Central memory CD8-positive, alpha-beta T cell (primary cell): ENCODE measurements around the gene AKAP8L.

Experiments used
- ATAC-seq: fragments of 150-1000 bp; cut with Tn5 transposase; replicated peaks from 2 replicates; pipeline ENCODE4 v1.10.0; 2022; ENCODE audit warnings: mild to moderate bottlenecking, moderate FRiP score, moderate number of reproducible peaks; ENCODE audit not compliant: poor library complexity, severe bottlenecking; ENCODE audit errors: extremely low read depth
- DNase-seq, 2 donors: peaks; one replicate each; pipeline ENCODE4 v3.0.0; 2021; ENCODE audit warnings: low spot score in 2 of 2
- H3K27ac Mint-ChIP-seq: one replicate; pipeline ENCODE4 v1.8.0; 2022; ENCODE audit warnings: low read depth, mild to moderate bottlenecking, moderate library complexity, mixed read lengths
- H3K27me3 Mint-ChIP-seq: one replicate; pipeline ENCODE4 v1.8.0; 2022; ENCODE audit warnings: mixed read lengths
- H3K36me3 Mint-ChIP-seq: one replicate; pipeline ENCODE4 v1.8.0; 2022; ENCODE audit warnings: mild to moderate bottlenecking, moderate library complexity, mixed read lengths; ENCODE audit not compliant: insufficient read depth
- H3K4me1 Mint-ChIP-seq: one replicate; pipeline ENCODE4 v1.8.0; 2022; ENCODE audit warnings: mixed read lengths
- H3K4me3 Mint-ChIP-seq: one replicate; pipeline ENCODE4 v1.8.0; 2022; ENCODE audit warnings: mild to moderate bottlenecking, moderate library complexity, mixed read lengths
- H3K9me3 Mint-ChIP-seq: one replicate; pipeline ENCODE4 v1.8.0; 2022; ENCODE audit warnings: mixed read lengths

Gene AKAP8L

DNA sequence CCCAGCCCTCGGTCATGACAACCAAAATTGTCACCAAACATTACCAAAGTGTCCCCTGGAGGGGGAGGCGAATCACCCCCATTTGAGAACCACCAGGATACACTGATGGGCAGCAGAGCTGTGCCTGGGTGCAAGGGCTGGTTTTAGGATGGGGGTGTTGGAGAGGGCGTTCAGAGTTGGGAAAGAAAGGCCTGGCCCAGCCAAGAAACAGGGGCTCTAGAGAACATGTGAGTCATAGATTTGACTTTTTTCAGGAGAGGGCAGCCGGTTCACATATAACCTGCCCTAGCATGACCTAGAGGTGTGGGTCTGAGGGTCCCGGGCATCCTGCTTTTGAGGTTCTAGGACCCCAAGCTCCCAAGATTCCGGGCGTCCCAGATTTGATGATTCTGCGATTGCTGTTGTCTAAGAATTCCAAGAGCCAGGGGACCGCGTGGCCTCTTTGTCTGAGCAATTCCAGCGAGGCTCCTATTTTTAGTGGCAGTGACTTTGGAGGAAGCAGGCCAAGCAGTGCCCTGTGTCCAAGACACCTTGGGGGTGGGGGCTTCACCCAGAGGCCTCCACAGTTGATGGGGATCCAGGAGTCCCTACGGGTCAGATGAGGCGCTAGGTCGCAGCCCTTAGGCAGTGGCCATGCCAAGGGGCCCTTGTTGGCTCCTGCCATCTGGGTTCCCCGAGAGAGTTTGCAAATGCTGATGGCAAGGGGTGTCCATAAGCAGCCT is 25.9 kb upstream of the AKAP8L start:
- Mint-ChIP-seq H3K4me3 (no peak overlapping the region), H3K27me3 (no peaks in the 10 kb centered on the region), H3K27ac (no peak overlapping the region), H3K9me3 (no peaks in the 10 kb centered on the region), H3K36me3 (peaks cover 2% of the 10 kb centered on the region), H3K4me1 (peaks cover 13% of the 10 kb centered on the region)
- DNase-seq (no peak), ATAC-seq (no peak)

DNA sequence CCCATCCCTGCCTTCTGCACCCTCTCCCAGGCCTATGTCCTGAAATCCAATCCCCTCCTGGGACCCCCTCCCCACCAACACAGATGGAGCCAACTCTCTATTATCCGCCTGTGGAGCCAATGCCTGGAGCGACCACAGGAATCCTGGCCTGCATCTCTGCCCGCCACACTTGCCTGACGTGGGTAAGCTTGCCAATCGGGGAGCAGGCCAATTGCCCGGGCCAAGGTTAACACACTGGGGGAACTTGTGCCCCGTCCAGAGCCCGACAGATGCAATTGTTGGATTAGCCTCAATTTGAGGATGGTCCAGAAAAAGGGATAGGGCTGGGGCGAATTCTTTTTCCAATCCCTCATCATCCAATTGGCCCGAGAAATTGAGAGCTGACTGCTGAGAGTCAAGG is 25.1 kb upstream of the AKAP8L start:
- DNase-seq = no peak
- no peak overlapping the region for H3K27ac Mint-ChIP-seq
- H3K4me1 Mint-ChIP-seq = peaks cover 12% of the 10 kb centered on the region
- H3K4me3 Mint-ChIP-seq = no peak overlapping the region
- H3K9me3 Mint-ChIP-seq = no peaks in the 10 kb centered on the region
- H3K27me3 Mint-ChIP-seq = no peaks in the 10 kb centered on the region
- no peak for ATAC-seq
- H3K36me3 Mint-ChIP-seq = peaks cover 2% of the 10 kb centered on the region

DNA sequence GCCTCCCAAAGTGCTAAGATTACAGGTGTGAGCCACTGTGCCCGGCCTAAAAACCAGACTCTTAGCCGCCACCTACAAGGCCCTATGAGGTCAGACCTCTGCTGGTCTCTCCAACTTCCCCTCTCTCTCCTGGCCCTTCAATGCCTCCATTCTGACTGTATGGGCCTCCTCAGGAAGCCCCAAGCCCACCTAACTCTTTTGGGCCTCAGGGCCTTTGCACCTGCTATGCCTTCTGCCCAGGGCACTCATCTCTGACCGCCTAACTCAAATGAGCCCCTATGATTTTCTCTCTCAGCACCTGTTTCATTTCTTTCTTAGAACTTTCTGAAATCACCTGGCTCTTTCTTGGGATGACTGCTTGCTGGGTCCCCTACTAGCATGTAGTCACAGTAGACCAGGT is 24.5 kb upstream of the AKAP8L start:
- Mint-ChIP-seq H3K27ac (no peak overlapping the region), H3K9me3 (no peaks in the 10 kb centered on the region), H3K4me3 (no peak overlapping the region), H3K36me3 (no peaks in the 10 kb centered on the region), H3K4me1 (peaks cover 7% of the 10 kb centered on the region), H3K27me3 (no peaks in the 10 kb centered on the region)
- DNase-seq = no peak
- no peak for ATAC-seq

DNA sequence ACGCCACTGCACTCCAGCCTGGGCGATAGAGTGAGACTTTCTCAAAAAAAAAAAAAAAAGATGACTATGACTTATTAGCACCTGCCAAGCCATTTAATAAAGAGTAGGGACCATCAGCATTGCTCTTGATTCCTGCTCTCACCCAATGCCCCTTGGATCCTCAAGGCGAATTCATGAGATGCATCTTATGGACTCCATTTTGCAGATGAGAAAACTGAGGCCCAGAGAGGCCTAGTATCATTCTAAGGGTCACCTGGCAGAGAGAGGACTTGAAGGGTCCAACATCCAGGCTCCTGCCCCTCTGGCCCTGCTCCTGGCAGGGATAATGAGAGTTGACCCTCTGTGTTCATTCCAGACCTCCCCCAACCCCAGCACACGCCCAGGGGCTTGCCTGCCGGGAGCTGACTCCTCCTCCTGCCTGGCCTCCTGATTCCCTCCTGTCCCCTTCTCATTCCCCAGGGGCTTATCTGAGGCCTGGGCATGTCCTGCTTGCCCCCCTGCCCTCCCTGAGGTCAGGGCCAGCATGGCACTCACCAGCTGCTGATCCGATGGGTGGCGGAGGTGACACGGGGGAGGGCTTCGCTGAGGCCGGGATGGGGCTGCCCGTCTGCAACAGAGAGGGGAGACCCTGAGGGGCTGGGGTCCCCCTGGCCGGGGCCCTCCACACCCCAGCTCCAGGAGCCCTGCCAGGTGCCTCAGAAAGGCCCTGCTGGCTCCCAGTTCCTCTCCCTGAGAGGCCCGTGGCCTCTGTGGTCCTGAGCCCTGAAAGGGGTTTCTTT is 23.5 kb upstream of the AKAP8L start:
- Mint-ChIP-seq H3K27ac (no peak overlapping the region), H3K36me3 (no peaks in the 10 kb centered on the region)

DNA sequence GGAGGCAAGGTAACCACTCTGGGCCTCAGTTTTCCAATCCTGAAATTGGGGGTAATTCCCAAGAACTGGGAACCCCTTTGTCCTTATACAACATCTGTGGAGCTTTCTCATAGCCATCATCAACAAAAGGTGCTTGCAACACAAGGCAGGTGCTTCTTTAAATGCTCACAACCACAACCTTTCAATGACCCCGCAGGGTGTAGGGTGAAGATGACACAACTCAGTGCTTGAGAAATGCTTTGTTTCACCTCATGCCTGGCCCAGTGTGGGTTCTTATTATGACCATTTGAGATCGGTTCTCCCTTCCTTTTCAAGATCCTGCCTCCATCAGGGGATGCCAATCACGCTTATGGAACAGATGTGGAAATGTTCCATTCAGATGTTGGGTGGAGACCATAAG is 22.5 kb upstream of the AKAP8L start:
- H3K27ac Mint-ChIP-seq = no peak overlapping the region
- H3K27me3 Mint-ChIP-seq = no peaks in the 10 kb centered on the region
- H3K9me3 Mint-ChIP-seq = no peaks in the 10 kb centered on the region
- no peaks in the 10 kb centered on the region for H3K36me3 Mint-ChIP-seq
- H3K4me1 Mint-ChIP-seq = peaks cover 5% of the 10 kb centered on the region
- DNase-seq = no peak
- ATAC-seq = no peak
- no peak overlapping the region for H3K4me3 Mint-ChIP-seq

More for the DNA sequence above, 23.5 kb upstream of the AKAP8L start:
- no peak overlapping the region for H3K4me3 Mint-ChIP-seq
- no peaks in the 10 kb centered on the region for H3K9me3 Mint-ChIP-seq
- no peak for ATAC-seq
- peaks cover 5% of the 10 kb centered on the region for H3K4me1 Mint-ChIP-seq
- no peak for DNase-seq
- no peaks in the 10 kb centered on the region for H3K27me3 Mint-ChIP-seq

DNA sequence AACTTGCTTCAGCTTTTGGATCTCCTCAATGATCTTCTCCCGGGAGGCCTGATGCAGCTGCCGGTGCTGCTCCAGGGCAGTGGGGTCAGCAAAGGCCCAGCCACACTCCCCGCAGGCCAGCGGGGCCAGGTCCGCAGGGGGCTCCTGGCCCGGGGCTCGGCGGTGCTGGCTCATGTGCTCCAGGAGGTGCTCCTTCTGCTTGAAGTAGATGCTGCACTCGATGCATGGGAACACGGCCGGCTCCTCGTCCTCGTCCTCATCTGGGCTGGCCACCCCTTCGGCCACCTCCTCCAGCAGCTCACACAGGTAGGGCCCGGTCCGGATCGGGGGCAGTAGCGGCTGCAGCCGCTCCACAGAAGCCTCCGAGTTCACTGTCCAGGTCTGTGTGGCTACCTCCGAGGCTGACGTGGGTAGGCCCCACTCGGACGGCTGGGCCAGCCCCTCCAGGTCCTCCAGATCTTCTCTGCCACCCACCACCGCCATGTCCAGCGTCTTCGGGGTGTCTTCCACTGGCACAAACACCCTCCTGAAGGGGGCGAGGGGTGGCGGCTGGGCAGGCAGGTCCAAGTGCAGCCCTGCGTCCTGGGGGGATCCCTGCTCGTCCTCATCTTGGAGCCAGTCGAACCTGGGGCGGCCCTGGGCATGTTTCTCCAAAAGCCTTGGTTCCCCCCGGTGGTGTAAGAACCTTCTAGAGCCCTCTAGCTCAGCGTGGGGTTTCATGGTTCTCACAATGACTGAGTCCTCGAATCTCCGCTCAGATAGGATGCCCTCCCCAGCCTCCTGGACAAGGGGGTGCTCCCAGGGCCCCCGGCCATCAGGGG is 21.2 kb upstream of the AKAP8L start:
- DNase-seq = no peak
- H3K9me3 Mint-ChIP-seq = no peaks in the 10 kb centered on the region
- no peak overlapping the region for H3K4me3 Mint-ChIP-seq
- no peak for ATAC-seq
- peaks cover 5% of the 10 kb centered on the region for H3K4me1 Mint-ChIP-seq
- no peaks in the 10 kb centered on the region for H3K27me3 Mint-ChIP-seq
- H3K36me3 Mint-ChIP-seq = no peaks in the 10 kb centered on the region
- no peak overlapping the region for H3K27ac Mint-ChIP-seq

DNA sequence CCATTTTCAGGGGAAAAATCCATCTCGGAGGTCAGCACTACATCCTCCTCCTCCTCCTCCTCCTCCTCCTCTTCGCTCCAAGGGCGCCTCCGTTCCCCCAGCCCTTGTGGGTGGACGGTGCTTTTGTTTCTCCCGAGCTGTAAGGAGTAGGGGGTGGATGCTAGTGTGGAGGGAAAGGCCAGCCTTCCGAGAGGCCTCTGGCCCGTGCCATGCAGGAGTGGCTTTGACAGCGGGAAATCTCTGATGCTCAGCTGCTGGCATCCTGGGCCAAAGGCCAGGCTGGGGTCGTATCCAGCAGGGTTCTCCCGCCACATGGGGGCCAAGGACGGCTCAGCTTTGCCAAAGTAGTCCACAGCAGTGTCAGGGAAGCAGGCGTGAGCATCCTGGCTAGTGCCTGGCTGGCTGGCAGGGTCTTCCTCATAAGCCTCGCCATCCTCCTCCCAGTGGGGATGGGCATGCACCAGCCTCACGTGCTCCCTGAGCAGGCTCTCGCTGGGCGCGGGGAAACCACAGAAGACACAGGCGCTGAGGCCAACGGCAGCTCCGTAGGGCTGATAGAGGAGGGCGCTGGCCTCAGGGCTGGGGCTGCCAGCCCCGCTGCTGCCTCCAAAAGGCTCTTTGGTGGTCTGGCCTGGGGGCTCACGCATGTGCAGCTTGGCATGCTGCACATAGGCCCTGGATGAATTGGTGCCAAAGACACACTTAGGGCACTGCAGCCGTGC is 20.5 kb upstream of the AKAP8L start:
- Mint-ChIP-seq H3K27ac (no peak overlapping the region), H3K27me3 (no peaks in the 10 kb centered on the region), H3K36me3 (no peaks in the 10 kb centered on the region), H3K4me3 (no peak overlapping the region), H3K9me3 (no peaks in the 10 kb centered on the region), H3K4me1 (peaks cover 5% of the 10 kb centered on the region)
- DNase-seq (no peak), ATAC-seq (no peak)

DNA sequence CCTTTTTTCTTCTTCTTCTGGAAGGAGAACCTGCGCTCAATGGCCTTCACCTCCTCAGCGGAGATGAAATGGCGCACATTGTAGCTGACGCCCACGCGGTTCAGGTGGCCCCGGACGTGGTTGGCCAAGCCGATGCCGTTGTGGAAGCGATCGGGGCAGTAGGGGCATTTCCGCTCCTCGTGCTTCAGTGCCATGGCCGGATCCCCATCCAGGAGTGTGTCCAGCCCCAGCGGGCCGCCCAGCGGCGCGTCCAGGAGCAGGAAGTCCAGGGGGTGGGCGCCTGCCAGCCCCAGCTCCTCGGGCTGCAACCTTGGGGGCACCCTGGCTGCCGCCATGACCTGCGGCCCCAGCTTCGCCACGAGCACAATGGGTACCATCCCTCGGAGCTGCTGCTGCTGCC is 19.8 kb upstream of the AKAP8L start:
- H3K27me3 Mint-ChIP-seq = no peaks in the 10 kb centered on the region
- no peak overlapping the region for H3K4me3 Mint-ChIP-seq
- H3K9me3 Mint-ChIP-seq = no peaks in the 10 kb centered on the region
- H3K27ac Mint-ChIP-seq = no peak overlapping the region
- ATAC-seq (no peak), DNase-seq (no peak)
- H3K36me3 Mint-ChIP-seq = no peaks in the 10 kb centered on the region
- H3K4me1 Mint-ChIP-seq = peaks cover 6% of the 10 kb centered on the region

DNA sequence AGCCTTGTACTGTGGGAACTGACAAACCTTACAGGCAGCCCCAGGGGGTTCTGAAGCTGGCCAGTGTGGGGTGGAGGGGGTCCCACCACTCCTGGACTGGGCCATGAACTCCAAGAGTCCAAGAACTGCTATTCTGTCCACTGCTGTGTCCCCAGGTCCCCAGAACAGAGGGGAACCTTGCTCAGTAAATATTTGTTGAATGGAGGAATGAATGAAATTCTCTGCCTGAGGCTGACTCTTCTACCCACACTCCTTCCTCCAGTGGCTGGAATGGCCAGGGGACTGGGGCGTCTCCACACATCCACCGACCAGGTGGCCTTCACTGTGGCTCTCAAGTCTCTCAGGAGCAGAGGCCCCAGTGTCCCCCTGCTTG is 19.3 kb upstream of the AKAP8L start:
- H3K9me3 Mint-ChIP-seq = no peaks in the 10 kb centered on the region
- H3K27ac Mint-ChIP-seq = no peak overlapping the region
- H3K4me3 Mint-ChIP-seq = no peak overlapping the region
- DNase-seq (no peak), ATAC-seq (no peak)
- H3K36me3 Mint-ChIP-seq = peaks cover 1% of the 10 kb centered on the region
- peaks cover 6% of the 10 kb centered on the region for H3K4me1 Mint-ChIP-seq
- no peaks in the 10 kb centered on the region for H3K27me3 Mint-ChIP-seq

DNA sequence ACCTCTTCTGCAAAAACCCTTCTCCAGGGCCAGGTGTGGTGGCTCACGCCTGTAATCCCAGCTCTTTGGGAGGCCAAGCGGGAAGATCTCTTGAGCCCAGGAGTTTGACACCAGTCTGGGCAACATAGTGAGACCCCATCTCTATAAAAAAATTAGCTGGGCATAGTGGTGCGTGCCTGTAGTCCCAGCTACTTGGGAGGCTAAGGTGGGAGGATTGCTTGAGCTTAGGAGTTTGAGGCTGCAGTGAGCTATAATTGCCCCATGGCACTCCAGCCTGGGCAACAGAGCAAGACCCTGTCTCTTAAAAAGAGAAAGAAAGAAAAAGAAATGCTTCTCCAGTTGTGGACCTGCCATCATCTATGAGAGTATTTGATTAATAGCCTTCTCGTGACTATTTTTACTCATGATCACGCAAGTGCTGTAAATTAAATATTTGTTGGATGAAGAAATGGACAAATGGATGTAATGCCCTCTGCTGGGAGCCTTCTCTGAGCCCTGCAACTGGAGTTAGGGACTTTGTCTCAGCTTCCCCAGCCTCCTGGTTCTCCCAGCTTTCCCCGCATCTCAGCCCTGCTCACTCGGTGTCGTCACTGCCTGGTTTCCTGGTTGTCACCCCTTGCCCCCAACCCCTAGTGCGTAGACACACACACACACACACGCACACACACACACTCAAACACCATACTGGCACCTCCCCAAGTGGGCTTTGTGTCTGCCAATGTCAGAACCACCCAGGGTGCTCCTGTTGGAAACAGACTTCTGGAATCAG is 18.8 kb upstream of the AKAP8L start:
- H3K27me3 Mint-ChIP-seq = no peaks in the 10 kb centered on the region
- H3K4me1 Mint-ChIP-seq = peaks cover 10% of the 10 kb centered on the region
- H3K4me3 Mint-ChIP-seq = no peak overlapping the region
- ATAC-seq (no peak), DNase-seq (no peak)
- H3K36me3 Mint-ChIP-seq = peaks cover 4% of the 10 kb centered on the region
- no peak overlapping the region for H3K27ac Mint-ChIP-seq
- H3K9me3 Mint-ChIP-seq = no peaks in the 10 kb centered on the region

DNA sequence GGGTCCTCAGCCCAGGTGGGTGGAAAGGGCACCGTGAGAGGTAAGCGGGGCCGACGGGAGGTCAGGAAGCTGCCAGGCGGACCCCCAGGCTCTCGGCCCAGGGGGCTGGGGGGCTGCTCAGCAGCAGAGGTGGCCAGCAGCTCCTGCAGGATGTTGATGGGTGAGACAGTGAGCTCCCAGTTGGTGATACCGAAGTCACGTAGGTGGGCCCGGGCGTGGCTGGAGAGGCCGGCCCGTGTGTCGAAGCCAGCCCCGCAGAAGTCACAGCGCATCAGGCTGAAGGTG is 18.0 kb upstream of the AKAP8L start:
- Mint-ChIP-seq H3K4me1 (peaks cover 13% of the 10 kb centered on the region), H3K9me3 (no peaks in the 10 kb centered on the region), H3K4me3 (no peak overlapping the region), H3K36me3 (peaks cover 7% of the 10 kb centered on the region), H3K27ac (no peak overlapping the region), H3K27me3 (no peaks in the 10 kb centered on the region)
- no peak for ATAC-seq
- no peak for DNase-seq
